Non-pigmented ciliary epithelial cell (primary cell): ENCODE data around the gene RPUSD4.

Source experiments
- DNase-seq: peaks from one replicate; pipeline ENCODE4 v3.0.0-alpha.2; 2010; ENCODE audit warnings: low read depth

RPUSD4 gene

DNA sequence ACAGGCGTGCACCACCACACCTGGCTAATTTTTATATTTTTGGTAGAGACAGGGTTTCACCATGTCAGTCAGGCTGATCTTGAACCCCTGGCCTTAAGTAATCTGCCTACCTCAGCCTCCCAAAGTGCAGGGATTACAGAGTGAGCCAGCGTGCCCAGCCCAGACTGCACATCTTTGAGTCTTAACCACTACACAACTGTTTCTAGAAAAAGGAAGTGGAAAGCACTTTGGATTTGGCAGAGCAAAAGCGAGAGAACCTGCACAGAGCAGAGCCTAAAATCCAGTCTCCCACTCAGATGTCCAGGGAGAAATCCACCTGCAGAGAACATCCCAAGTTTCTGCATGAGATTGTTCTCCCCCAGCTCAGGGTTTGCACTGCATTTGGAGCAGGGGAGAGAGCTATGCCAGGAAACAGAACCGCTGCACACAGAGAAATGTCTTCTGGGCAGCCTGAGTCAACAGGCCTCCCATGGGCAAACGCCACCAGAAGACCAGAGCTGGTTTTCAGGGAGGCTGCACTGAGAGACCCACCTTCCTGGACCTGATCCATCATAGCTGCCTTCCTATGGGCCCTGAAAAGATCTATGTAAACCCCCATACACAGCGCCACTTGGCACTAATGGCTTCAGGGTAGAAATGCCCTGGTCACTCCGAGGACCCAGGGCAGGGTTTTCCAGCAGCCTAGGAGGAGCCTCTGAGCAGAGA is 54.0 kb downstream of the RPUSD4 start:
- no peak for DNase-seq

DNA sequence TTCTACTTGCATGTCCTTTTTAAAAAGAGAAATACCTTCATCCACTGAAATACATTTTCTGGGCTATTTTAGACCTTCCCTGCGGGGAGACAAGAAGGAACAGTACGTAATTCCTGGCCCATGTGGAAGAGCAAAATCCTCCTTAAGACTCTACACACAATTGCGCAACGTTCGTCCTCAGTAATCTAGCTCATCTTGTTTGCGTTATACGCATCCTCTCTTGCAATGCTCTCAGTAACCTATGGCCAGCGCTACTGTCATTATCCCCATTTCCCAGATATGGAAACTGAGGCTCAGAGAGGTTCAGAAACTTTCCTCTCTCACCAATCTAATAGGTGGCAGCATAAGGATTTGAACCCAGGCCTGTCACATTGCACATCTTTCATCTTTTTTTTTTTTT is 54.6 kb downstream of the RPUSD4 start:
- no peak for DNase-seq

DNA sequence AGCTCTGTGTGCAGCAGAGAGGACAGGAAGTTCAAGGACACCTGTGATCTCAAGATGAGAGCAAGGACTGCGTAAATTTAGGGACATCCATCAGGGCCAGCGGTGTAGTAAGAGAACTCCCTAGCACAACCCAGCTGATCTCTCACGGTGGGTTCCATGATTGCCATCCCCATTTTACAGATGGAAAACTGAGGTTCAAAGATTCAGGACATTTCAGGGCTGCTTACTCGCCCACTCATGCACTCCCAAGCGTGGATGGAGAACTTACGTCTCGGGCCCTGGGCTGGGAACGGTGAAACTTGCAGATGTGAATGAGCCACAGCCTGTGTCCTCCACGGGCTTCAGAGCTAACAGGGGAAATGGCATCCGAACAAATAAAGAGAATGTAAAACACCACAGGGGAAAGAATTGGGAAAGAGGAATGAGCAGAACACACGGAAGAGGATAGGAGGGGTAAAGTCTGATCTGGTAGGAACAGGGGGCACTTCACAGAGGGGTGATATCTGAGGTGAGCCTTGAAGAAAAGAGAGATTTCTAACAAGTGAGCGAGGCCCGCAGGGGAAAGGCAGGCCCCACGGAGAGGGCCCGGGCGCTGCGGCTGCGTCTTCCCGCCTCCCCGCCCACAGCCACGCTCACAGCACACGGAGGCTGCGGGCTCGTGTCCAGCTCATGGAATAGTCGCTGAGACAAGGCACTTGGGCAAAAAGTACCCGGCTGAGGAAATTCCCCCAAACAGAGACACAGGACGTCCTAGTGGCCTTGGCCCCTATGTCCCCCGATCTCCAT is 55.9 kb downstream of the RPUSD4 start:
- no peak for DNase-seq

DNA sequence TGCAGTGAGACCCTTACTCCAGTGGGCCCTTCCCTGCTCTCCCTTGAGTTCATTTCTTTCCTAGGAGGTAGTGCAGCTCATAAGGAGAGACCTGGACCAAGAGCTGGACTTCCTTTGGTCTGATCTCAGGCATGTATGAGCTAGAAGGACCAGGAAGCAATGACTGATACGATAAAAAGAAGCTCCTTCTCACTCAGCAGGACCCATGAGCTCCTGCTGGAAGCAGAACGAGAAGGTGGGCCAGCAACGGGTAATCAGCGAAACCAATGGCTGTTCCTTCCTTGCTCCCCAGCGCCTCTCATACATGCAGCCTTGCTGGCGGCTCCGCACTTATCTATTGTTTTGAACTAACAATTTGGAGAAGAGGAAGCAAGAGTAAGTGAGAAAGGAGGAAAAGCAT is 56.8 kb downstream of the RPUSD4 start:
- DNase-seq = no peak

DNA sequence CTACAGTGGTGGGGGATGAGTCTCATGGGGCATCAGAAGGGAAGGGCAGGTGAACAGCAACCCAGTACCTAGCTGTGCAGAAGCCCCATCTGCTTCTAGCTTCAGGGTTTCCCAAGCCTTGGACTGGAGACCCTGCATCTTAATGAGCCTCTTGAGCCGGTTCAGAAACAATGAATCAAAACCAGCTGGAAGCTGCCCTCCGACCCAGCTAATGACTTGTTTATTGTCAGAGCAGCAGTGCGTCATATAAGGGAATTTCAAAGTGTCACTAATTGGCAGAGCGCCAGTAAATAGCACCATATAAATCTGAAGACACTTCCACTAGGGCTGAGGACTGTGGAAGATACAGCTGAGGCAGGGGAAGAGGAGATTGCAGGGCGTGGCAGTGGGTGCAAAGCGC is 57.5 kb downstream of the RPUSD4 start:
- DNase-seq = no peak

GRCh38 chr11:126153006-126153405 is 58.4 kb downstream of the RPUSD4 start:
- DNase-seq = no peak

GRCh38 chr11:126152586-126152985 is 58.9 kb downstream of the RPUSD4 start:
- DNase-seq = no peak

DNA sequence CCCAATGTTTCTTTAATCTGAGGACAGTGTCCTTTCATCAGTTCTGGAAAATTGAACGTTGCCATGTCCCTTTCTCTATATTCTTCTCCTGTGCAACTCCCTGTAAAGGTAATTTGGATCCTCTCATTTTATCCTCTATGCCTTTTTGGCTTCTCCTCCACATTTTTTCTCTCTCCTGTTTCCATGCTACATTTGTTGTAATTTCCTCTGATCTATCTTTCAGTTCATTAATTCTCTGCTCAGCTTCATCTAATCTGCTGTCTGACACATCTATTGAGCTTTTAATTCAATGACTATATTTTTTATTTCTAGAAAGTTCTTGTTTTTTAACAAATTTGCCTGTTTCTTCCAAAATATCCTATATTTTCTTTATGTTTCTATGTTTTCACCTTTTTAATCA is 59.3 kb downstream of the RPUSD4 start:
- DNase-seq = no peak
